T-helper 2 cell treated with Interferon-gamma antibody and Interleukin-4, amounts not matched to agents 5 μg/mL and 100 μg/mL, for 36 hours (primary cell): ENCODE results near the gene MRPL53.
A peak's percentile ranks its signal among the peaks of the same experiment; 100 is the strongest.

Experiments used
- DNase-seq: peaks from one replicate; pipeline ENCODE4 v3.0.0; 2021; ENCODE audit warnings: low spot score
- H3K27ac Mint-ChIP-seq: one replicate; pipeline ENCODE4 v1.8.0; 2021; ENCODE audit warnings: mild to moderate bottlenecking, mixed read lengths
- H3K27me3 Mint-ChIP-seq: one replicate; pipeline ENCODE4 v1.8.0; 2021; ENCODE audit warnings: low read depth, mixed read lengths
- H3K36me3 Mint-ChIP-seq: one replicate; pipeline ENCODE4 v1.8.0; 2021; ENCODE audit warnings: low read depth, mixed read lengths
- H3K4me1 Mint-ChIP-seq: one replicate; pipeline ENCODE4 v1.8.0; 2021; ENCODE audit warnings: low read depth, mixed read lengths
- H3K4me3 Mint-ChIP-seq: one replicate; pipeline ENCODE4 v1.8.0; 2022; ENCODE audit warnings: mild to moderate bottlenecking, moderate library complexity, mixed read lengths
- H3K9me3 Mint-ChIP-seq: one replicate; pipeline ENCODE4 v1.8.0; 2021; ENCODE audit warnings: mixed read lengths

MRPL53 gene

DNA sequence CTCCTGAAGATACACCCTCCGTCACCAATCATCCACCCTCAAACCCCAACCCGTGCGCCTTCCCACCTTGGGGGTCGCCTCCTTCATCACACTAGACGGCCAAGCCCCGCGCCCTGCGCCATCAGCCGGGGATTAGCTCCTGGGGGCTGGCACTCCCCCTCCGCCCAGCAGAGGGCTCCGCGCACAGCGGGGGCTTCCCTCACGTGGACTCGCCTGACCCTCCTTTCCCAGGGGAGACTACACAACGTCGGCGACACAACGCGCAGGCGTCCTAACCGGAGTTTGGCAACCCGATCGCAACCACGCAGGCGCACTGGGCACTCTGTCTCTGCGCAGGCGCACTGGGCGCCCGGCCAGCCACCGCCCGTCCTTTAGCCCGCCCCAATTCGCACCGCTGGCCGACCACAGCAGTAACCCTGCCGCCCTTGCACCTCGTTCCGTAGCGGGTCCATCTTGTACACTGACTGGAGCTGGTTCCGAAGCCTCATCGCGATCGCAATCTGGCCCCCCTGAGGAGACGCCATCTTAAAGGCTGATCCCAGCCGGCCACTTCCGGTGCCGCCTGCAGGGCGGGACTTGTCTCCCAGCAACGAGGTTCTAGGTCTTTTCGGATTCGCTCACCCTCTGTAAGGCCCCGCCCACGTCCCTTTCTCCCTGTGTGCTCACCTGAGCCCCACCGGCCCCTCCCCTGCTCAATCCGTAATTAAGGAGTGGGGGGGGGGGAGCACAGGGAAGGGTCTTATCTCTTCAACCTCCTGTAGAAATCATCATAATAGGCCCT lies 34.9 kb upstream of the MRPL53 start, which contains the start of gene PCGF1:
TSS of gene PCGF1 (minus strand) at position 551 of the 781 bp plus-strand sequence. CDS start at position 524, 27 bp downstream.
- Mint-ChIP-seq H3K4me1 (peaks cover 44% of the 10 kb centered on the region), H3K9me3 (no peaks in the 10 kb centered on the region), H3K27me3 (peaks cover 27% of the 10 kb centered on the region), H3K36me3 (peaks cover 23% of the 10 kb centered on the region), H3K4me3 (peak within 1 kb of the TSS; percentile 96), H3K27ac (peak within 1 kb of the TSS; percentile 99)
- peak; percentile 97 for DNase-seq

DNA sequence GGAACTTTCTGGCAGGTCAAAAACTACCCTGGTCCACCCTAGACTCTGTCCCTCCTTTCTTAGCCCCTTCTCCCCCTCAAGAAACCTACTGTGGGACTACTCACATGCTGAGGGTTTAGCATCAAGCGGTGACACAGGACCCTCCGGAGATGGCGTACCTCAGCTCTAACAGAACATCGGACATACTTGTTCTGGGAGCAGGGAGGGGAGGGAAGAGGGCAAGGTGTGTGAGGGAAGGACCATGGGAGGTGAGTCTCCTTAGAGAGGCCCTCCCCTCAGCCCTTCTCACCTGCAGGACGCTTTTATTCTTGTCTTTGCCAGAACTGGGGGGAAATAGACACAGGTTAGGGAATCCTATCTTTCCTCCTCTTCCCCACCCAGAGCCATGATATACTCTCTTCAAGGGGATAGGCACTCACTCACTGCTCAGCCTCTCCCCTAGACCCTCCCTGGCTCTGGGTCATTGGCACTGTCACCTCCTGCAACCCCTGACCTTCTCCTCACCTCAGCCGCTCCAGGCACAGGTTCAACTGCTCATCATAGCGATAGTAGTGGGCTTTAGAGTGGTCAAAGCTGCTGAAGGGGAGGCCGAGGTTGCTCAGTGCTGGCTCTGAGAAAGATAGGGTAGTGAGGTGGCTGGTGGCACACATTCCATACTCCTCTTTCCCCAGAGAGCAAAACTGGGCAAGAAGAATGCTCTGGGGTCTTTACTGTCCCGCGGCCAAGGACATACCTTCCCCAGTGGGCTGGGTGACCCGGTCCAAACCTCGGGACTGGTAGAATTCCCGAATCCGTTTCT lies 33.2 kb upstream of the MRPL53 start:
- Mint-ChIP-seq H3K4me3 (peak overlapping the region; percentile 47), H3K4me1 (peaks cover 41% of the 10 kb centered on the region), H3K27ac (no peak overlapping the region), H3K27me3 (peaks cover 30% of the 10 kb centered on the region), H3K36me3 (peaks cover 26% of the 10 kb centered on the region), H3K9me3 (no peaks in the 10 kb centered on the region)
- DNase-seq: no peak

DNA sequence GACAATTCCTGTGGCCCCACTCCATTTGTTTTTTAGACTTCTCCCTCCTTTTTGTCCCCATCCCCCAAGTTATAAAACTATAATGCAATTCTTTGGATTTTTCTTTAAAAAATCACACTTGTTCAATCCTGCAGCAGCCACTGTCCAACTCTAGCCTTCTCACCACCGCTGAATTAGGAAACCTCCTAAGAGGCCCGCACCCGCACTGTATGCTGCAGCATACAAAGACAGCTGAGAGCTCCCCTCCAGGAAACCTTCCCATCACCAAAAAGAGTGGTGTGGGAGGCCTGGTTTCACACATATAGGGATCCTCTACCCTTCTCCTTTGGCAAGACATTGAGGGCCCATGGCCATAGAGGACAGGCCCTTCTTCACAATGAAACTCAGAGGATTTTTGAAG lies 32.1 kb upstream of the MRPL53 start:
- H3K9me3 Mint-ChIP-seq: no peaks in the 10 kb centered on the region
- DNase-seq: no peak
- peaks cover 36% of the 10 kb centered on the region for H3K4me1 Mint-ChIP-seq
- H3K27ac Mint-ChIP-seq: no peak overlapping the region
- H3K4me3 Mint-ChIP-seq: peak overlapping the region; percentile 35
- peaks cover 32% of the 10 kb centered on the region for H3K27me3 Mint-ChIP-seq
- peaks cover 31% of the 10 kb centered on the region for H3K36me3 Mint-ChIP-seq

DNA sequence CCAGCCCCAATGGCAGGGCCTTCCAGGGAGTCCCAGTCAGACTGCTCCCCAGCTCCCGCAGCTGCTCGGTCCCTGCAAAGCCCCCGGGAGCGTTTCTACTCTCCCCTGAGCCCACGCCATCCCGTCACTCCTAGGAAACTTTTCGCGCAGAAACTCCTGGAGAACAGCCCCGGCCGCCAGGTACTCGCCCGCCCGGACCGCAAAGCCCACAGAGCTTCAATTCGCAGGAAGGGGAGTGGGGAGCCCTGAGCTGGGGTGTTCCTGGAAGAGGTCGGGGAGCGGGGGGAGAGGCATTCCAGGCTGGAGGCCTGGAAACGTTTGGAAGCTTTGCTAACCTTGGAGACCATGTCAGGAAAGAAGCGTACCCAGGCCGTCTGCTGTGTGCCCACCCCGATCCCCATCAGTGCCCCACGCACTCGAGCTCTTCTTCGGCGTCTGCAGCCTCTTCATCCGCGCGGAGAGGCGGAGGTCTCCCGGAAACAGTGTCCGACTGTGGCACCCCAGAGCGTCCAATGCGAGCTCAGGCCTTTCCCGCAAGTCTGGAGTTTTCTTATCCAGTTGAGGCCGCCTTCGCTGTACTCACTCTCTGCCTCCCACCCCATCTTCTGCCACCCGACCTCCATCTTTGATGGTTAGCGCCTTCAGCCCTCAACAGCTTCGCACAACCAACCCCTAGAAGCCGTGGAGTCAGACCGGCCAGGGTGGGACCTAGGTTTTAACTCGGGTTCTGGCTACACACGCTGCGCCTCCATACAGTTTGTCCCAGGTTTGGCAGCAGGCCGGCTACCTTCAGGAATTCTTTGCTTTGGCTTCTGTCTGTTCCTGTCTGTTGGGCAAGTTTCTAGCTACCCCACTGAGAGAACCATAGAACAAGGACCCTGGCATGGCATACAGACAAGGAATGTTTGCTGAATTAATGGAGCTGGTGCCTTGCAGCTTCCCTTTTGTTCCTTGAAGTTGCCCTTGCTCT lies 31.3 kb upstream of the MRPL53 start:
- no peak for DNase-seq
- peak overlapping the region; percentile 74 for H3K4me3 Mint-ChIP-seq
- H3K9me3 Mint-ChIP-seq: no peaks in the 10 kb centered on the region
- H3K4me1 Mint-ChIP-seq: peaks cover 40% of the 10 kb centered on the region
- H3K36me3 Mint-ChIP-seq: peaks cover 31% of the 10 kb centered on the region
- H3K27ac Mint-ChIP-seq: peak overlapping the region; percentile 37
- peaks cover 36% of the 10 kb centered on the region for H3K27me3 Mint-ChIP-seq

DNA sequence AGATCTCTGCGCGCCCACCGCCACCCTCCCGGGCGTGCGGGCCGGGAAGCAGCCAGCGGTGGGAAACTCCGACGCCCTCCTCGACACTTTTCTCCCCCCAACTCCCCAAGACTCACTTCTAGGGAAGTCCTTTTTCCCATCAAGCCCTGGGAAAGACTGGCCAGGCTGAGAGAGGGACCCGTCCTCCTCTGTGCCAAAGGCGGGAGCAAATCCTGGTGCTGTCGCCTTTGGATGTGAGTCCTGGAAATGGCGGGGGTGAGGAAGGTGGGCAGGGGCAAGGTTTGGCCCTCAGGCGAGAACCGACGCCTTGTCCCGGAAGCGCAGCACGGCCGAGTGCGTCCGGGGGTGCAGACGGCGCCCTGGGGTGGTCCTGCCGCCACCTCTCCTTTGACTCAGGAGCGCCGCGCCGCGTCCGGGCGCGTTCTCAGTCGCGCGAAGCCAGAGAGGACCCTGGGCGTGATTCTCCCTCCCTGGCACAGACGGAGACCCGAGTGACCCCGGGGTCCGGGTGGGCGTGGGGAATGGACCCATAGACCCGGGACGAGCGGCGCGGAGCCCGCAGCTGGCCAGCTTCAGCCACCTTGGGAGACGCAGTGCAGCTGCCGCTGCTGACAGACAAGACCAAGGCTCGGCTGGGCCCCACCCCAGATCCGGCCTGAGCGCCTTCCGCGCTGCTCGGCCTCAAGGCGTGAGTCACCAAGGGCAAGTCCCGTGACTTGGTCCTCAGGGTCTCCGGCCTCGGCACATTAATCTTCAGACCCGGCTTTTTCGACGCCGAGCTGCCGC lies 30.4 kb upstream of the MRPL53 start:
- H3K9me3 Mint-ChIP-seq: no peaks in the 10 kb centered on the region
- peaks cover 41% of the 10 kb centered on the region for H3K27me3 Mint-ChIP-seq
- peak; percentile 66 for DNase-seq
- H3K27ac Mint-ChIP-seq: no peak overlapping the region
- peaks cover 31% of the 10 kb centered on the region for H3K36me3 Mint-ChIP-seq
- H3K4me1 Mint-ChIP-seq: peaks cover 38% of the 10 kb centered on the region
- H3K4me3 Mint-ChIP-seq: peak overlapping the region; percentile 74

GRCh38 chr2:74502147-74502719 lies 29.8 kb upstream of the MRPL53 start:
- Mint-ChIP-seq H3K27me3 (peaks cover 47% of the 10 kb centered on the region), H3K4me1 (peaks cover 38% of the 10 kb centered on the region), H3K27ac (no peak overlapping the region), H3K4me3 (peak overlapping the region; percentile 74), H3K36me3 (peaks cover 29% of the 10 kb centered on the region), H3K9me3 (no peaks in the 10 kb centered on the region)
- DNase-seq: no peak

GRCh38 chr2:74501335-74502071 lies 29.0 kb upstream of the MRPL53 start:
- no peak for DNase-seq
- peaks cover 33% of the 10 kb centered on the region for H3K4me1 Mint-ChIP-seq
- peaks cover 25% of the 10 kb centered on the region for H3K36me3 Mint-ChIP-seq
- no peaks in the 10 kb centered on the region for H3K9me3 Mint-ChIP-seq
- H3K4me3 Mint-ChIP-seq: peak overlapping the region; percentile 47
- H3K27ac Mint-ChIP-seq: no peak overlapping the region
- peaks cover 47% of the 10 kb centered on the region for H3K27me3 Mint-ChIP-seq

DNA sequence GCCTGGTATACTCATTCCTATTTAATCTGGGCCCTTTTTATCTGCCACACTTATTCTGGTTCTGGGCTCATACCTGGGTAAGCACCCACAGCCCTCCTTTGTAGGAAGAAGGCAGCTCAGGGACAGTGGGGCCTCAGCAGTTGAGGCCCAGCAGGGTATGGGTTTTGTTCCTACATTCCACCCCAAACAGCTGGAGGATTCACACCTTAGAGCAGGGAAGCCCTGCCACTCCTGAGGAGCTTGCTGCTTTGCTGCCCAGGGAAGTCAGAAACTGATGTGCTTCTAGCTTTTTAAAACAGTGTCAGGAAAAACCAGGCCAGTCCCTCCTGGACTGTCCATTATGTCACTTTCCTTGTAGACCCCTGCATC lies 28.1 kb upstream of the MRPL53 start:
- Mint-ChIP-seq H3K27me3 (peaks cover 47% of the 10 kb centered on the region), H3K27ac (no peak overlapping the region), H3K4me1 (peaks cover 29% of the 10 kb centered on the region), H3K9me3 (no peaks in the 10 kb centered on the region), H3K4me3 (no peak overlapping the region), H3K36me3 (peaks cover 21% of the 10 kb centered on the region)
- DNase-seq: no peak

GRCh38 chr2:74499940-74500577 lies 27.6 kb upstream of the MRPL53 start:
- Mint-ChIP-seq H3K4me3 (peak overlapping the region; percentile 29), H3K9me3 (no peaks in the 10 kb centered on the region), H3K27me3 (peaks cover 47% of the 10 kb centered on the region), H3K27ac (no peak overlapping the region), H3K36me3 (peaks cover 16% of the 10 kb centered on the region), H3K4me1 (peaks cover 27% of the 10 kb centered on the region)
- DNase-seq: no peak

DNA sequence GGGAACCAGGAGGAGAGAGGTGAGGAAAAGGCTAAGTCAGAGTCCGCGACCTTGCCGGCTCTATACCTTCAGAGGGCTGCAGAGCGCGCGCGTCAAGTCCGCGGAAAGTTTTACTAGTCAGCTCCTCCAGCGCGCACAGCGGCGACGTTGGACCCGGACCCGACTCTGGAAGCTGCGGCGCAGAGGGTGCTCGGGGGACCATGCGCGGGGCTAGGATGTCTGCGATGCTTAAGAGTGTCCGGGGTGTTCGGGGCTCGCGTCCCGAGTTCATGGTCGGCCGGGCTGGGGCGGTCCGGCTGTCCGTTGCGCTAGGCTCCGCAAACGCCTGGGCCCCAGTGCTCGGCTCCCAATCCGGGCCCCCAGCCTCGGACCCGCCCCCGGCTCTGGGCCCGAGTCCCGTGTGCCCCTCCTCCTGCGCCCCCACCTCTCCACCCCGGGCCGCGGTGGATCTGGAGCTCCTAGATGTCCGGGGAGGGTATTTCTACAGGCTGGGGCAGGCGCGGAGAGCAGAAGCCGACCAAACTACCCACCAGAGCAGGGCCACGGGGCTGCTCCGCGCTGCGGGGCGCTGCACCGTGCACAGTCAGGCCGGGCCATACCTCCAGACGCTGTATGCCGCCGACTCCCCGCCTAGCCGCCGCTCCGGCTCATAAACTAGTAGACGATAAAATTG lies 26.9 kb upstream of the MRPL53 start, which contains the start of gene LBX2:
TSS of gene LBX2 (minus strand) at position 337 of the 673 bp plus-strand sequence. CDS start at position 271, 66 bp downstream.
- DNase-seq: peak; percentile 38
- peaks cover 21% of the 10 kb centered on the region for H3K4me1 Mint-ChIP-seq
- H3K4me3 Mint-ChIP-seq: peak within 1 kb of the TSS; percentile 93
- H3K36me3 Mint-ChIP-seq: peaks cover 11% of the 10 kb centered on the region
- H3K27ac Mint-ChIP-seq: peak within 1 kb of the TSS; percentile 73
- H3K9me3 Mint-ChIP-seq: no peaks in the 10 kb centered on the region
- H3K27me3 Mint-ChIP-seq: peaks cover 47% of the 10 kb centered on the region

GRCh38 chr2:74498500-74499266 lies 26.2 kb upstream of the MRPL53 start:
- Mint-ChIP-seq H3K36me3 (peaks cover 14% of the 10 kb centered on the region), H3K4me1 (peaks cover 16% of the 10 kb centered on the region), H3K27ac (peak overlapping the region; percentile 73), H3K9me3 (no peaks in the 10 kb centered on the region), H3K27me3 (peaks cover 47% of the 10 kb centered on the region), H3K4me3 (peak overlapping the region; percentile 93)
- DNase-seq: peak; percentile 50
